ENCODE data around the gene KMT5B.

- TF ChIP-seq GATA3 (IDR thresholded peaks at IDR 0.05; ENCODE audit: low read depth, low read length) (no peak), GATA2 (IDR thresholded peaks at IDR 0.05; ENCODE audit: low read depth, low read length) (no peak)
Observed at GRCh38 chr11:68106165-68106940, 106.7 kb downstream of the KMT5B start.
